ENCODE results near the gene OPA1. TPM values are rescaled to one million over a fixed set of nuclear protein-coding genes. Genes with fewer than 3 reads are reported as not detected.

OPA1 gene
- polyA plus RNA-seq, 4 donors = 61.8 to 85.0 (median 70.8) TPM

DNA sequence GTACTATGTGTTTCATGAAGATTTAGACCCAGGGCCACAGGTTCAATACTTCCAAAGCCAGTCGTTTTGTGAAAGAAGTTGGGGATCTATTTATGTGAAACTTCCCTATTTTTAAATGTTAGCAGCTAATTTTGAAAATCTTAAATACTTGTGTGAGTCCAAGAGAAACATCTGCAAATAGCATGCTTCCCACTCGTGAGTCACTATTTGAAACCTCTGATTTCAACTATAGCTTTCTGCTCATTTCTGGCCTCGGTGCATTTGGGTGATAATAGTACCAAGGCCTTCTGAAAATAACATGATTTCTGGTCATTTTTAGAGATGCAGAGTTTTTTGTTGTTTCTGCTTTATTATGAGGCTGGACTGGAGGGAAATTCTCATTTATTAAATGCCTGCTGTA, 110.0 kb downstream of the OPA1 start:
- DNase-seq (ENCODE audit: low read depth in 4 of 4, low spot score in 3 of 4) = no peak

DNA sequence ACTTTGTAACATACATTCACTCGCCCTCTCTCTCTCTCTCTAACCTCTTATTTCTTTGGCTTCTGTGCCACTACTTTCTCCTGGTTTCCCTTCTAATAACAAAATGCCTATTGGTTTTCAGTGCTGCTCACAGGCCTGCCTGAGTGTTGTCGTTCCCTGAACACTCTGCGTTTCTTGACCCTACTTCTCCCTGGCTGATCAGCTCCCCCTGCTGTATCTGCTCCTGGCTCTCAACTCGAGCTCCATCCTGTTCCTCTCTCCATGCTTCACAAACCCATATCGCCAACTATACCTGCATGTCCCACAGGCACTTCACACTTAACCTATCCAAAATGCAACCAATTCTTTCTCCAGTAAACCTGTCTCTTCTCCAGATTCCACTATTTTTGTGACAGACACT, 111.4 kb downstream of the OPA1 start:
- DNase-seq (ENCODE audit: low read depth in 4 of 4, low spot score in 3 of 4) = no peak

DNA sequence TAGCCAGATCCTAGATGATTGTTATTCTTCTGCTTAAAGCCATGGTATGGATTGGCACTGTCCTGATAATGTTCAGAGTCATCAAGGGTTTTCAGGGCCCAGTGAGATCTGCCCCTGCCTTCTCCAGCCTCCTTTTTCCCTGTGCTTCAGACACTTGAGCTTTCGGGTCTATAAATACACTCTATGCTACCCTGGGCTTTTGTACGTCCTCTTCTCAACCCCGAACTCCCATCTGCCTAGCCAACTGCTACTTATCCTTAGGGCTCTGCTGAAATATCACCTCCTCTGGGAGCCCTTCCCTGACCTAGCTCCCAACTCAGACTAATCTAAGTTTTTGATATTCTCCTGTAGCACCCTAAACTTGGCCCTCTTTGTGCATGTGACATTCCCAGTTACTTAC, 115.3 kb downstream of the OPA1 start:
- DNase-seq (ENCODE audit: low read depth in 4 of 4, low spot score in 3 of 4) = no peak

DNA sequence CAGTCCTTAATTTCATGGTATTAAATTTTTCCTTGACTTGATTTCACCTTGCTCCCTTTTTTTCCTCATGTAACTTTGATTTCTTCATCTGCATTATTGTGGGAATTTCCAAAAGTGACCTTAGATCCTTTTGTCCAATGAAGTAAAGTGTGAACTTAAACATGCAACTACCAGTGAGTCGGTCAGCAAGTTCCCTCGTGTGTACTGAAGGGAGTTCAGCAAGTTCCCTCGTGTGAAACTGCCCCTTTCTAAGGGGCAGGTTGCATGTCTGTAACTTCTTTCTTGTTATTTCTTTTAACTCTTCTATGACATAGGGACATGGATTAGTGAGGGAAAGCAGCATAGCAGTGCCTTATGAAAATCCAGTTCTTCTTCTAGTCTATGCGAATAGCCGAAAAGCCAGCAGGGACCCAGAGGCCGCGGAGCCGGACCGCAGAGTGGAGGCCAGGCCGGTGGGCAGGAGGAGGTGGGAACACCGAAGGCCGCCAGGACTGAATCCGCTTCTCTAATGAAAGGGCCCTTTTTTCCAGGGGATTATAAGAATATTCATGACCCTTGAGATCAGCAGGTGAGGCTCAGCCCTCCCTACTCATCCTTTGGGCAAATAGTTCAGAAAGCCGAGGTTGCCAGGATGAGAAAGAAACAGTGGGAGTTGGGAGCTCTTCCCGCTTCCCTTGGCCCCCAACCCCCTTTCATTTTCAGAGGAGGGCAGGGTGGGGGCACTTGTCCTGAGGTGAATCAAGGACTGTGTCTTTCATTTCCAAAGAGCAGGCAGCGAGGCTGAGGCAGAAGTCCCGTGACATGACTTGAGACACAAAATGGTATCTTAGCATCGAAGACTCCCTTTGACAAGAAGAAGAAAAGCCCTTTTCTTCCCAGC, 117.5 kb downstream of the OPA1 start:
- DNase-seq (ENCODE audit: low read depth in 4 of 4, low spot score in 3 of 4) = no peak

DNA sequence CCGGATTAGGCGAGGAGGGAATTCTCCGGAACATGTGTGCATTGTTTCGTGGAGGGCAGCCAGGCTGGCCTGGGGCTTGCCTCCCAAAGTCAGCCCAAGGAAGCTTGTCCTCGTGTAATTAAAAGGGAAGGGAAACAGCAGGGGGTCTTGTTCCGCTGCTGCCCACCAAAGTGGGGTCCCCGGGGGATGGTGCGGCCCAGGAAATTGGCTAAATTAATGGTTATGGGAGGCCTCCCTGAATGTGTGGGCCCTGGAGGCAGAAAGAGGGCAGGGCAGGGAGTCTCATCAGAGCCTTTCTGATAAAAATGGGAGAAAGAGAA, 118.1 kb downstream of the OPA1 start:
- no peak for DNase-seq (ENCODE audit: low read depth in 4 of 4, low spot score in 3 of 4)

DNA sequence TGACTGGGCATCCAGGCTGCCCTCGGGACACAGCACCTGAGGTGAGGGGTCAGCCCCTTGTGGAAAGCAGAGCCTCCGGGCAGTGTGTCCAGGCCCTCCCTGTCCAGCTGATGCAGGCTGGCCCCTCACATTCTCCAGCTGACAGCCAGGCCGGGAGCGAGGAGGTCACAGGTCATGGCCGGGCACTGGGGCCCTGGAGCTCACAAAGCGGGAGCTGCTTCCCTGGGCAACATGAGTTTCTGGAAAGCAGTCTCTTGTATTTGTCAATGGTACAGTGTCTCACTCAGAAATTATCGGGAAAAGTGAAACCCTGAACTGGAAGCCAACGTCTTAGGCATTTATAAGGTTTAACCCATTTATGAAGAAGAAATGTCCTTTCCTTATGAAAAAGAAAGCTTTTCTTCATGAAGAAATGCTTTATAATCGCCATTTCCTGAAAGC, 118.5 kb downstream of the OPA1 start:
- no peak for DNase-seq (ENCODE audit: low read depth in 4 of 4, low spot score in 3 of 4)

DNA sequence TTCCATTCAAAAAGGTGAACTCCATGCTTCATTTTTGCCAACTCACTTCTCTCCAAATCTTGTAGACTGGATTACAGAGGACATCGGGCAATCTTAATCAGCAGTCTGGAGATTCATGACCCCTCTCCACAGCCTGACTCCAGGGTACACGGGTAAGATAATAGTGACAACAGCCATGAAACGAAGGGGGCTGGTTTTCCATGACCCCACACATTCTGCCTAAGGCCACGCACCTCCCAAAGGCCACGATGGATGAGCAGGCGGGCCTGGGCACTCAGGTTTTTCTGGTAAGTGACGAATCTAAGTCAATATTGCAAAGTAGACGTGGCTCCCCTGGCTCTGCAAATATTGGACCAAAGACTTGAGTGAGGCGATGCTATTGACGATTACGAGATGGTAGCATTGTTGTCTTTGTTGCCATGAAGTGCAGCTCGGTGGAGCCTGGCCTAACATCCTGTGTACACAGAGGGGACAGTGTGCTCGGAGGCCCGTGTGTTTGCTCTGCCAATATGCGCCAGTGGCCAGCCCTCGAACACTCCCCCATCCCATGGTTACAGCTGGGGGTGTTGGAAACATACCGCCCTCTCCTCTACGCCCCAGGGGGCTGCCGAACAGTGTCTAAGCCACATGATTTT, 119.1 kb downstream of the OPA1 start:
- no peak for DNase-seq (ENCODE audit: low read depth in 4 of 4, low spot score in 3 of 4)

DNA sequence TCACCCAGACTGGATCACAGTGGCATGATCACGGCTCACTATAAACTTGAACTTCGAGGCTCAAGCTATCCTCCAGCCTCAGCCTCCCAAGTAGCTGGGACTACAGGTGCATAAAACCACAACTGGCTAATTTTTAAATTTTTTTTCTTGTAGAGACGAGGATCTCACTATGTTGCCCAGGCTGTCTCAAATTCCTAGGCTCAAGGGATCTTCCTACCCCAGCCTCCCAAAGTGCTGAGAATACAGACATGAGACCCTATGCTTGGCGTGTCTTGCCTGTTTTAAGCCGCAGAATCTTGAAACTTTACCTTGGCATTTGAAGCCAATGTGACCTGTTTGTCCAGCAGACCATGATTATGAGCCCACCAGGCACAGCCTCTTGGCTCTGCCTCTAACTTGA, 119.9 kb downstream of the OPA1 start:
- DNase-seq (ENCODE audit: low read depth in 4 of 4, low spot score in 3 of 4) = no peak

DNA sequence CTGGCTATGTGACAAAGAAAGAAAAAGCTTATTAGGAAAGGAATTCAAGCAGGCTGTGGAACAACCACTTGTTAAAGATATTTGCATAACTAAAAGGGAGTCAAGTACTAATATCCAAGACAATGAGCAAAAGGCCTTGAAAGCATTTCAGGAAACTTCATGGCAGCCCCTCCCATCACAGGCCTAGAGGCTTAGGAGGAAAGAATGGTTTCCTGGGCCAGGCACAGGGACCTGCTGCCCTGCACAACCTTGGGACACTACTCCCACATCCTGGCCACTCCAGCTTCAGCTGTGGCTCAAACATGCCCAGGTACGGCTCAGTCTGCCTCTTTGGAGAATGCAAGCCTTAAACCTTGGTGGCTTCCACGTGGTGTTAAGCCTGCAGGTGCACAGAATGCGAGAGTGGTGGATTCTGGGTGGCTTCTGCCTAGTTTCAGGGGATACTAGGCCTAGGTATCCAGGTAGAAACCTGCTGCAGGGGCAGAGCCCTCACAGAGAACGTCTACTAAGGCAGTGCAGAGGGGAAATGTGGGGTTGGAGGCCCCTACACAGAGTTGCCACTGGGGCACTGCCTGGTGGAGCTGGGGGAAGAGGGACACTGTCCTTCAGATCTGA, 121.6 kb downstream of the OPA1 start:
- no peak for DNase-seq (ENCODE audit: low read depth in 4 of 4, low spot score in 3 of 4)

DNA sequence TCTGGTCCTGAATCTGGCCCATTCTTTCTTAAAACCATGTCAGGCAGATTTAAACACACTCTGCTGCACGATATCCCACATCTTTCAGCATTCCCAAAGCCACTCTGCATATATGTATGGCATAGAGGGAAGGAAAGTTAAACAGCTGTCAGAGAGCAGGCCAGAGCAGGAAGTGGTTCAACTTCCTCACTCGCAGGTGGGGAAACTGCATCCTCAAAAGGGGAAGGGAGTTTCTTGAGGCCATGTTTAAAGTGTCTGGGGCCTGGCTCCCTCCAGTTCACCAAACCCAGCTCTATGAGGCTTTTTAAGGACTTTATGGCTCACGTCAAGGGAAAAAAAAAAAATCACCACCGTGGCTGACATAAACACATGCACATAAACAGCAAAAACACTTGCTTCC, 123.1 kb downstream of the OPA1 start:
- DNase-seq (ENCODE audit: low read depth in 4 of 4, low spot score in 3 of 4) = no peak

DNA sequence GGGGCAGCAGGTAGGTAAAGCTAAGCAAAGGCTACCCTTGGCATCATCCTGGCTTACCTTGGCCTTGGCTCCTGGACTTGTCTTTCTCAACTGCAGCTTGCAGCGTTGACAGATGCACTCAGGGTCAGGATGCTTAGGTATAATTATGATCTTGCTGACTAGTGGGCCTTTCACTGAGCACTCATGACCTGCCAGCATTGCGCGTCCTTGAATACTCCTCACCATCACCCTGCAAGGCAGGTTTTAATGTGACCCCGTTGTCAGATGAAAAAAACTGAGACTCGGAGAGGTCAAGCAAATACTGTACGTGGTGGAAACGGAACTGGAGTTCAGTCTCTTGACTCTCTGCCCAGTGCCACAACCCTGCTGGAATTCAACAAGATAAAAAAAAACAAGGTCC, 126.7 kb downstream of the OPA1 start:
- DNase-seq (ENCODE audit: low read depth in 4 of 4, low spot score in 3 of 4) = no peak

DNA sequence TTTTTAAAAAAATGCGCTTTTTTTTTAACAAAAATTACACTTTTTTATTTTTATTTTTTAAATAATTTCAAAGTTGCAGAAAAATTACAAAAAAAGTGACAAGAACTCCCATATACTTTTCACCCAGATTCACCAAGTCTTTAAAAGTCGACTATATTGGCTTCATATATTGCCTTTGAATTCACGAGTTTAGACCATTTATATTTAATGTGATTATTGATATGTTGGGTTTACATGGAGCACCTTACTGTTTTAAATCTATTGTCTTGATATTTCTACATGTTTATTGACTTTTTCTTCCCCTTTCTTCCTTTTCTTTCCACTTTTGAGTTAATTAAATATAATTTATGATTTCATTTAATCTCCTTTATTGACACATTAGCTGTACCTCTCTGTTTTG, 127.2 kb downstream of the OPA1 start:
- DNase-seq (ENCODE audit: low read depth in 4 of 4, low spot score in 3 of 4) = no peak

DNA sequence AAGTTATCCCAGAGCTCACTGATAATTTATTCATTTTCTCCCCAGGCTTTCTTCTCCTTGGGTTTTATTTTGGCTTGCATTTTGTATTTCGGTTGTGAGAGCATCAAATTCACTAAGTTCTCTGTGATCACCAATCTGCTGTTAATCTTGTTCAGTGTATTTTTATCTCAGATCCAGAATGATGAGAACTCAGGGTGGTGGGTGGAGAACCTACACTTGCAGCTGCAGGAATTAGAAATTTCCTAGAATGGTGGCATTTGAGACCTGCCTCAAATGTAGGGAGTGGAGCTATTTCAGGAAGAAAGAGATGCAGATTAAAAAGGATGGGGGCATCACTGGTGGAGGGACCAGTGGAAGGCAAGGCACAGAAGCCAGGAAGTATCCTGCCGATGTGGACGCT, 129.6 kb downstream of the OPA1 start:
- no peak for DNase-seq (ENCODE audit: low read depth in 4 of 4, low spot score in 3 of 4)

DNA sequence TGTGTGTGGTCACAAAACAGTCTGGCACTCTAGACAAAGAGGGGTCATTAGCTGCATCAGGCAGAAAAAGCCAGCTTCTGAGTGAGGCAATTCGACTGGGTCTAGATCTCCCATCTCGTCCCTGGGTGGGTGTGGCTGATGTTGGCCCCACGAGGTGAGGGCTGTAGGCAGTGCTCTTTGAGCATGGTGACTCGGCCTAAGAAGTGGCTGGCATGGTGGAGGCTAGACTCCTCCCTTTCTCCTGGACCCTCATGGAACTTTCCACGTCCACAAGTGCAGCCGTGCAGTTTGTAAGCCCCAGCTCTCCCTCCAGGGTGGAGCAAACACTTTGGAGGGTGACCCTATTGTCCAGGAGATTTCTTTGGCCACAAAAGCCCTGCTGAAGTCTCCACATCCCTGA, 134.1 kb downstream of the OPA1 start:
- DNase-seq (ENCODE audit: low read depth in 4 of 4, low spot score in 3 of 4) = no peak

DNA sequence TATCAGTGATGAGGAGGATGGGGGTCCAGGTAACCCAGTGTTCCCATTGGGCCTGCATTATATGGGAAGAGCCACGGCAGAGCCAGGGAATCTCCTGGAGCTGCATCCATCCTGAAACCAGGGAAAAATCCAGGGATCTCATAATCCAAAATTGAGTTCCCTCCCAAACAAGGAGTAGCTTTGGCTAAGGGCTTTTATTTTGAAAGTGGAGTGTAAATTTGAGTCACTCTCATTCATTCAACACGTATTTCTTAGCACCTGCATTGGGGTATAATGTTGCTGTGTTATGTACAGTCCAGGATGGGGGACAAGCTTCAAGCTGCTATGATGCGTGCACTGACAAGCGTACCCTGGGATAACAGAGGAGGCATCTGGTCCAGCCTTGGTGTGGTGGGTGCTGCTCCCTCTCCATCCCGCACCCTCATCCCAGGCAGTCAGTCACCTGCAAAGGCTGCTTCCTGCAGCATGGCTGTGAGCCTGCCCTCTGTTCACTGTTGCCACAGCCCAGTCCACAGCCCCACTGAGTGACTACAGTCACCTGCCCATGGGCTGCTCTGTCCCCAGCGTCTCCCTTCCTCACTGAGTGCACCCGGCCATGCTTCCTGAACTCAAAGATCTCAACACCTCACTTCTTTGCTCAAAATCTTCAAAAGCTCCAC, 135.6 kb downstream of the OPA1 start:
- no peak for DNase-seq (ENCODE audit: low read depth in 4 of 4, low spot score in 3 of 4)

DNA sequence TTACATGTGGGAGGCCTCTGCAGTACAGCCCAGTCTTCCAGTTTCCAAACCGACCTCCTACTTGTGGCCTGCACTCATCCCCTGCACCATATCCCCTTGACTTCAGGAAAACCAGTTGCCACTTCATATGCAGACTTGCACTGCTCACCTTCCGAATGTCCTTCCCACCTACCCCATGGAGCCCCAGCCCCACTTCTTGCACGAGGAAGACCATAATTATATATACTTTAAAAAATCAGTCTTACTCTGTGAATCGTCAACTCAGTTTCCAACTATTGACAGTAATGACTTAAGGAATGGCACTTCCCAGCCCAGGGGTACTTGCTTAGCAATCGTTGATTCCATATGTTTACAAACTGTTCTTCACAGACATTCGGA, 136.1 kb downstream of the OPA1 start:
- no peak for DNase-seq (ENCODE audit: low read depth in 4 of 4, low spot score in 3 of 4)

DNA sequence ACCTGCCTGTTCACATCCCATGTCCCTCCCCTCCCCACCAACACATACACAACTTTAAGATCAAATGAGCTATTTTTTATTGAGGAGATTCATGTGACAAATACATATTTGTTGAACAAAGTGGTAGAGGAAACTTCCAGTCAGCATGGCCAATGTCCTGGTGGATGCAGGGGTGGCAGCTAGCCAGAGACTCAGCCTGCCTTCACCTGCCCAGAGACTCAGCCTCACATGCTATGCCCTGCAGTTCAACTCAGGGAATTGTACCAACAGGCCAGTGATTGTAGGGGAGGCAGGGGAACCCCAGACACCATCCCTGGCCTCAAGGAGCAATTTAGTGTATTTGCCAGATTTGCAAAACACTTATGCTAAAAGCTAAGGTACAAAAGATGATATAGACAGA, 136.6 kb downstream of the OPA1 start:
- no peak for DNase-seq (ENCODE audit: low read depth in 4 of 4, low spot score in 3 of 4)

DNA sequence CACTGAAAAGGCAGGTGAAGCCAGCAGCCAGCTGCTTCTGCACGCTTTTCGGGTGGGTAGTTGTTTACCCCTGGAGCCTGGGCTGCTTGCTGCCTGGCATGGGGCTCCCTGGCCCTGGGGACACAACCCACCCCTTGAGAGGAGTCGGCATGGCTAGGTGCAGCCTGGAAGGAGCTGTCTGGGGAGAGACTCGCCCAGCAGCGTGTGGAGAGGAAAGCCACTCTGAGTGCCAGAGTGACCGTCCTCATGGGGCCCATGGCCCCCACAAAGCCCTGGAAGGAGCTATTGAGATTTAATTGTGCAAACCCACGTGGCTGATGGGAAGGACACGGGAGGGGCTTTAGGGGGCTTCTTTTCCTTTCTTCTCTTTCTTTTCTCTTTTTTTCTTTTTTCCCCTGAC, 137.5 kb downstream of the OPA1 start:
- DNase-seq (ENCODE audit: low read depth in 4 of 4, low spot score in 3 of 4) = no peak

DNA sequence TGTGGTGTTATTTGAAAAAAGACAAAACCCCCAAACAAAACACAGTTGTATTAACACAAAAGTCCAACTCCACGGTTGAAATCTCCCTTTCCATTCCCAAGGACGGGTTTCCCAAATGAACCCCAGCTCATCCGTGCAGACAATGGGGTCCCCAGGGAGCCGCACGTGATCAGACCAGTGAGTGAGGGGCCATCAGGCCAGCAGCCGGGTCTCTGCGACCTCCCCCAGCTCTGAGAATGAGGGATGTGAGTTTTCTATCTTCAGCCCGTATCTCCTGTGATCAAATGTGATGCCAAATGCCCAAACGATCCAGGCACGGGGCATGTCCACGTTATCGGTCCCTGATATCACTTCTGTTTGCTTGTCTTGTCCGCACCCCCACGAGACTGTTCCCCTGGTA, 138.0 kb downstream of the OPA1 start:
- DNase-seq (ENCODE audit: low read depth in 4 of 4, low spot score in 3 of 4) = no peak

DNA sequence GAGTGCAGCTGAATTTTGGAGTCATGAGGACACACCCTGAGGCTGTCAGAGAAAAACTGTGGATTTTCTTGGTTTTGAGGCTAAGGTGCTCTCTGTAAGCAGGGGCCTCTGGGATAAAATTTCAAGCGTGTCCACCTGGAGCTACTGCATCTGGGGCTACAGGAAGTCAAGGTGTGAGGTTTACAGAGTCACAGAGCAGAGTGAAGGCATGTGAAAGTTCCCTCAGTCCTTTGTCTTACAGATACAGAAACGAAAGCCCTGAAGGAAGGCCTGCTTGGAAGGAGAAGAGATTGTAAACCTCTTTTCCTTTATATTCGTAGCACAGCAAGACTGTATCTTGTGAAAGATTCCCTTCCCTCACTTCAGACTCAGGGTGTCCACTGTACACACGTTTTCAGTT, 138.6 kb downstream of the OPA1 start:
- DNase-seq (ENCODE audit: low read depth in 4 of 4, low spot score in 3 of 4) = no peak

DNA sequence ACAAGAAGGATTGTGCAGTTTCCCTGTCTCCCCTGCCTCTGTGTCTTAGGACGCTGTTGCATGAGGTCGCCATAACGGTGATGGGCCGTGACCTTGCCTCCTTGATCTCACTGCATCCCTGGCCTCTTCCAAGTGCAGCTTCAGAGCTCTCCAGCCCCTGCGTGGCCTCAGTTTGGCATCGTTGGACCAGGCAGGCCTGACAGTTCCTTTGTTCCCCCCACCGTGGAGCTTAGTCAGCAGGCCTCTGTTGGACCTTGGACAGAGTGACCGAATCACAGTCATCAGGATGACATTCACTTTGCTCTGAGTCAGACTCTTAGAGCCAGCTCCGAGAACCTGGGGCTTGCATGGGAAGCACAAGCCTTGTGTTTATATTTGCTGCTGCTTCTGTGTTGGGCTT, 139.4 kb downstream of the OPA1 start:
- DNase-seq (ENCODE audit: low read depth in 4 of 4, low spot score in 3 of 4) = no peak

DNA sequence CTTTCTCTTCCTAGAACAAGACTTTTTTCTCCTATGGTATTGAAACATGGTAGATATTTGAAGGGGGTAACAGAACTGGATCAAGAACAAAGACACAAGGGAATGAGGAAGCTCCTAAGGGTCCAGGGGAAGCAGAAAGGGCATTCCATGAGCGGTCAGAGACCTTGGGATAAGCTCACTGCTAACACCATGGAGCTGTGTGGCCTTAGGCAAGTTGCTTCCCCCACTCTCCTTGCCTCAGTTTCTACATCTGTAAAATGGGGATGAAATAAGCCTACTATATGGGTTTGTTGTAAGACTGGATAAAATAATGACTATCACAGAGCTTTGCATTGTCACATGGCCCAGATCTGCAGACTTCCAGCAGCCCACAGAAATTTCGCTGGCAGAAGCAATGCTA, 139.8 kb downstream of the OPA1 start:
- DNase-seq (ENCODE audit: low read depth in 4 of 4, low spot score in 3 of 4) = no peak

All from right renal pelvis (tissue), 4 donors.